ENCODE data around the gene CGREF1.

GRCh38 chr2:27053321-27053720, 65.6 kb downstream of the CGREF1 start:
- TF ChIP-seq CTCF (conservative IDR thresholded peaks at IDR 0.05) (no peak), EZH2 (IDR thresholded peaks at IDR 0.05; ENCODE audit: low read depth) (no peak)

Data from PC-9 (cell line).